Smooth muscle cell (in vitro differentiated cells): ENCODE results near the gene ANKRD53. TPM values are rescaled to one million over a fixed set of nuclear protein-coding genes. Genes with fewer than 3 reads are reported as not detected.
"Not testable (repeated sequence)": the region's sequence is repeated elsewhere in the genome, so short reads cannot be mapped to it uniquely, and the experiment has no call there.

Experiments used
- DNase-seq: peaks from one replicate; lab custom pipeline; 2025; ENCODE audit not compliant: unreplicated experiment; lab: John Stamatoyannopoulos, UW
- H2AFZ ChIP-seq: fragments of 200-600 bp; sonication (generic); 2 replicates; pipeline ENCODE4 v1.6.0; 2016; ENCODE audit warnings: antibody characterized with exemption, low read depth, mild to moderate bottlenecking
- H3F3A ChIP-seq: fragments of 200-600 bp; sonication (generic); 2 replicates; pipeline ENCODE4 v1.6.0; 2017; ENCODE audit warnings: antibody characterized with exemption, low read depth
- H3K27ac ChIP-seq: fragments of 200-600 bp; sonication (generic); 2 replicates; pipeline ENCODE4 v1.5.1; 2016; ENCODE audit warnings: low read depth, mild to moderate bottlenecking
- H3K27me3 ChIP-seq: fragments of 200-600 bp; sonication (generic); 2 replicates; pipeline ENCODE4 v1.6.1; 2016; ENCODE audit warnings: low read depth, mild to moderate bottlenecking
- H3K36me3 ChIP-seq: fragments of 200-600 bp; sonication (generic); 2 replicates; pipeline ENCODE4 v1.5.1; 2016; ENCODE audit warnings: low read depth
- H3K4me1 ChIP-seq: fragments of 200-600 bp; sonication (generic); 2 replicates; pipeline ENCODE4 v1.5.1; 2016; ENCODE audit warnings: low read depth
- H3K4me2 ChIP-seq: fragments of 200-600 bp; sonication (generic); 2 replicates; pipeline ENCODE4 v1.6.0; 2016; ENCODE audit warnings: mild to moderate bottlenecking
- H3K4me3 ChIP-seq: fragments of 200-600 bp; sonication (generic); 2 replicates; pipeline ENCODE4 v1.5.1; 2016; ENCODE audit warnings: mild to moderate bottlenecking
- H3K79me2 ChIP-seq: fragments of 200-600 bp; sonication (generic); 2 replicates; pipeline ENCODE4 v1.6.0; 2016; ENCODE audit warnings: low read depth, mild to moderate bottlenecking
- H3K9ac ChIP-seq: fragments of 200-600 bp; sonication (generic); 2 replicates; pipeline ENCODE4 v1.6.0; 2016; ENCODE audit warnings: low read depth
- H3K9me3 ChIP-seq: fragments of 200-600 bp; sonication (generic); replicated peaks from 2 replicates; pipeline ENCODE4 v1.5.1; 2016; ENCODE audit warnings: low read depth
- H4K20me1 ChIP-seq: fragments of 200-600 bp; sonication (generic); 2 replicates; pipeline ENCODE4 v1.6.0; 2016; ENCODE audit warnings: low read depth
- WGBS: methylation state at CpG from one replicate; pipeline ENCODE4 v1.1.7; 2016; ENCODE audit warnings: low lambda C conversion rate; 5-methylcytosine and 5-hydroxymethylcytosine counted together
- polyA plus RNA-seq: library from polyadenylated mRNA; unstranded; fragments of >200 nt; fragmentation: Nextera tagmentation; extraction: Ambion mirVana; gene quantifications from 2 replicates; pipeline ENCODE4 v1.2.1, GENCODE V29; 2016
- small RNA-seq: library from RNA; depleted of rRNA; stranded (forward); fragments of <200 nt; gene quantifications from one replicate; pipeline ENCODE3, GENCODE V24; 2014
- total RNA-seq: library from RNA; depleted of rRNA; stranded (reverse); fragments of >200 nt; gene quantifications from 2 replicates; pipeline ENCODE4 v1.2.3, GENCODE V29; 2014
- TF ChIP-seq, protein P1 (sequence below): fragments of 200-600 bp; sonication (generic); IDR thresholded peaks from 2 replicates; pipeline ENCODE4 v1.5.1; 2017; ENCODE audit warnings: borderline replicate concordance, mild to moderate bottlenecking, antibody characterized with exemption; ENCODE audit not compliant: insufficient read depth, poor library complexity, severe bottlenecking

ANKRD53 gene
- total and polyA plus RNA-seq, 2 experiments from 2014 or later = 1.3 to 1.9 TPM

DNA sequence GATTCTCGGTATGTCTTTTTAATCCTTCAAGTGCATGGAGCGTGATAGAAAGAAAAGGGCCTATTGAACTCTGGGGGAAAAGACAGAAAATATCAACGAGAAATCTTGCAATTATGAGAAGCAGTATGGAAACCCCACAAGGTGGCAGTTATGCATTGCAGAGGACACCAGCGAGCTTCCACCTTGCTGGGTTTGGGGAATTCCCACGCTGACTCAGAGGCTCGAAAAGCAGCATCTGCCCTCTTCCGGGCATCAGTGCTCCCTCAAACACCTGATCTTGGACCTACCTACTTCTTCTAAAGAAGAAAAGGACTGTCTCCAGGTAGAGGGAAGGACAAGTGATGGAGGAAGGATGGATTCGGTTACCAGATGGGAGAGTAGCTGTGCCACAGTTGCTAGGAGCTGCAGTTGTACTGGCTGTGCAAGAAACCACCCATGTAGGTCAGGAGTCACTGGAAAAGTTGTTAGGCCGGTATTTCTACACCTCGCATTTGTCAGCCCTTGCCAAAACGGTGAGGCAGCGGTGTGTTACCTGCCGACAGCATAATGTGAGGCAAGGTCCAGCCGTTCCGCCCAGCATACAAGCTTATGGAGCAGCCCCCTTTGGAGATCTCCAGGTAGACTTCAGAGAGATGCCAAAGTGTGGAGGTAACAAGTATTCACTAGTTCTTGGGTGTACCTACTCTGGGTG is 45.3 kb downstream of the ANKRD53 start:
- DNase-seq, H3K9me3 ChIP-seq, H2AFZ ChIP-seq, H3F3A ChIP-seq, H4K20me1 ChIP-seq, H3K4me1 ChIP-seq, H3K79me2 ChIP-seq, H3K27me3 ChIP-seq, H3K4me3 ChIP-seq, H3K36me3 ChIP-seq, H3K4me2 ChIP-seq: not testable (repeated sequence)
- TF ChIP-seq, protein P1, sequence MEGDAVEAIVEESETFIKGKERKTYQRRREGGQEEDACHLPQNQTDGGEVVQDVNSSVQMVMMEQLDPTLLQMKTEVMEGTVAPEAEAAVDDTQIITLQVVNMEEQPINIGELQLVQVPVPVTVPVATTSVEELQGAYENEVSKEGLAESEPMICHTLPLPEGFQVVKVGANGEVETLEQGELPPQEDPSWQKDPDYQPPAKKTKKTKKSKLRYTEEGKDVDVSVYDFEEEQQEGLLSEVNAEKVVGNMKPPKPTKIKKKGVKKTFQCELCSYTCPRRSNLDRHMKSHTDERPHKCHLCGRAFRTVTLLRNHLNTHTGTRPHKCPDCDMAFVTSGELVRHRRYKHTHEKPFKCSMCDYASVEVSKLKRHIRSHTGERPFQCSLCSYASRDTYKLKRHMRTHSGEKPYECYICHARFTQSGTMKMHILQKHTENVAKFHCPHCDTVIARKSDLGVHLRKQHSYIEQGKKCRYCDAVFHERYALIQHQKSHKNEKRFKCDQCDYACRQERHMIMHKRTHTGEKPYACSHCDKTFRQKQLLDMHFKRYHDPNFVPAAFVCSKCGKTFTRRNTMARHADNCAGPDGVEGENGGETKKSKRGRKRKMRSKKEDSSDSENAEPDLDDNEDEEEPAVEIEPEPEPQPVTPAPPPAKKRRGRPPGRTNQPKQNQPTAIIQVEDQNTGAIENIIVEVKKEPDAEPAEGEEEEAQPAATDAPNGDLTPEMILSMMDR = peak; percentile 25
- H3K27ac ChIP-seq = peak overlapping the region; percentile 76
- 62% methylated on average over 15 of the region's 15 CpGs for WGBS
- peak overlapping the region; percentile 28 for H3K9ac ChIP-seq

Small RNAs within 50 kb of the gene (small RNA-seq; reads per million reads assigned to genes)
- not detected for gene RN7SL160P

Other genes with a start within 250 kb of the ANKRD53 start
- 3.0 and 7.1 TPM in 2 replicates for gene ADD2, start 210.4 kb upstream of the ANKRD53 start, total RNA-seq
- 1.9 and 4.3 TPM in 2 replicates for gene ADD2, start 210.4 kb upstream of the ANKRD53 start, polyA plus RNA-seq
- not detected in 2 replicates for gene FIGLA, start 188.0 kb upstream of the ANKRD53 start, total RNA-seq
- gene FIGLA, start 188.0 kb upstream of the ANKRD53 start, polyA plus RNA-seq = not detected in 2 replicates
- not detected in 2 replicates for gene CLEC4F, start 158.0 kb upstream of the ANKRD53 start, total RNA-seq
- gene CLEC4F, start 158.0 kb upstream of the ANKRD53 start, polyA plus RNA-seq = not detected in 2 replicates
- gene CD207, start 142.8 kb upstream of the ANKRD53 start, total RNA-seq = not detected in 2 replicates
- gene CD207, start 142.8 kb upstream of the ANKRD53 start, polyA plus RNA-seq = not detected in 2 replicates
- gene VAX2, start 78.1 kb upstream of the ANKRD53 start, total RNA-seq = 0.81 and 1.3 TPM in 2 replicates
- 1.9 and 3.3 TPM in 2 replicates for gene VAX2, start 78.1 kb upstream of the ANKRD53 start, polyA plus RNA-seq
- not detected in 2 replicates for gene ATP6V1B1, start 42.7 kb upstream of the ANKRD53 start, total RNA-seq
- gene ATP6V1B1, start 42.7 kb upstream of the ANKRD53 start, polyA plus RNA-seq = 0.59 and 2.0 TPM in 2 replicates
- gene TEX261, start 16.2 kb downstream of the ANKRD53 start, total RNA-seq = 35.2 and 43.5 TPM in 2 replicates
- gene TEX261, start 16.2 kb downstream of the ANKRD53 start, polyA plus RNA-seq = 28.7 and 29.3 TPM in 2 replicates
- 105 and 116 TPM in 2 replicates for gene NAGK, start 90.0 kb downstream of the ANKRD53 start, total RNA-seq
- 135 and 191 TPM in 2 replicates for gene NAGK, start 90.0 kb downstream of the ANKRD53 start, polyA plus RNA-seq
- gene MCEE, start 151.6 kb downstream of the ANKRD53 start, total RNA-seq = 38.4 and 46.0 TPM in 2 replicates
- gene MCEE, start 151.6 kb downstream of the ANKRD53 start, polyA plus RNA-seq = 52.4 and 53.9 TPM in 2 replicates
- 29.2 and 49.8 TPM in 2 replicates for gene MPHOSPH10, start 152.0 kb downstream of the ANKRD53 start, total RNA-seq
- 27.3 and 29.4 TPM in 2 replicates for gene MPHOSPH10, start 152.0 kb downstream of the ANKRD53 start, polyA plus RNA-seq
- 1.7 and 2.4 TPM in 2 replicates for gene PAIP2B, start 248.5 kb downstream of the ANKRD53 start, total RNA-seq
- gene PAIP2B, start 248.5 kb downstream of the ANKRD53 start, polyA plus RNA-seq = 0.89 and 1.2 TPM in 2 replicates